HG02763 (cell line): ENCODE results near the gene CST2.
A peak's percentile ranks its signal among the peaks of the same experiment; 100 is the strongest.
"Not testable (repeated sequence)": the region's sequence is repeated elsewhere in the genome, so short reads cannot be mapped to it uniquely, and the experiment has no call there.

Experiments
- ATAC-seq: cut with Tn5 transposase; IDR thresholded peaks from one replicate; pipeline ENCODE4 v1.9.1; 2021; ENCODE audit warnings: mild to moderate bottlenecking, moderate library complexity; ENCODE audit not compliant: unreplicated experiment

CST2 gene

DNA sequence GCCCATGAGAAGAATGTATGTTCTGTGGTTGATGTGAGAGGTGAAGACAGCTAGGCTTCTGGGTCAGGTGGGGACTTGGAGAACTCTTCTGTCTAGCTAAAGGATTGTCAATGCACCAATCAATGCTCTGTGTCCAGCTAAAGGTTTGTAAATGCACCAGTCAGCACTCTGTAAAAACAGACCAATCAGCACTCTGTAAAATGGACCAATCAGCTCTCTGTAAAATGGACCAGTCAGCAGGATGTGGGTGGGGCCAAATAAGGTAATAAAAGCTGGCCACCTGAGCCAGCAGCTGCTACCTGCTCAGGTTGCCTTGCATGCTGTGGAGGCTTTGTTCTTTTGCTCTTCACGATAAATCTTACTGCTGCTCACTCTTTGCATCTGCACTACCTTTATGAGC is 15.0 kb downstream of the CST2 start:
- ATAC-seq = not testable (repeated sequence)

DNA sequence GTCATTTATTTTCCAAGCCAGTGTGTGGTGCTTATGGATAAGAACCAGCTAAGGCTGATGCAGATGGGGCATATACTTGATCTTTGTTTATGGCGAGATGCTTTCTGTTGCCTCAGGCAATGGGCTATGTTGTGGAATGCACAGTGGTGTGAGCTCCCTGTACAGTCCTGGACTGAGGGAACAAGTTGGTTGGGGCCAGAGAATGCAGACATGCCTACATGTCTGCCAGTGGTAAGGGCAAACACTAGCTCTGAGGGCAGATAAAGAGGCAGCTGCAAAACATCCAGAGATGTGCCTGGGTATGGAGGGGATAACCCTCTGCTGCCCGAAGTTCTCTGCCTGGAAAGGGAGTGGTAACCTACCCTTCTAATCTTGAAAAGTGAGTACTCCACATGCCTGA is 16.2 kb downstream of the CST2 start:
- not testable (repeated sequence) for ATAC-seq

DNA sequence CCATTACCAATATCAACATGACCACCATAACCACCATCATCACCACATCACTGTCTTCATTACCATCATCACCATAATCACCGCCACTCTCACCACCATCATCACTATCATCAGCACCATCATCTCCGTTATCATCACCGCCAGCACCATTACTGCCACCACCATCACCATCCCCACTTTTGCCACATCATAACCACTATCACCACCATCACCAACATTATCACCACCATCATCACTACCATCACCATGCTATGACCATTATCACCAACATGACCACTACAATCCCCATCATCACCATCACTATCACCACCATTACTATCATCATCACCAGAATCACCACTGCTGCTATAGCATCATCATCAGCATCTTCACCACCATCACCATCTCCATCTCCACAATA is 25.7 kb downstream of the CST2 start:
- ATAC-seq = no peak

DNA sequence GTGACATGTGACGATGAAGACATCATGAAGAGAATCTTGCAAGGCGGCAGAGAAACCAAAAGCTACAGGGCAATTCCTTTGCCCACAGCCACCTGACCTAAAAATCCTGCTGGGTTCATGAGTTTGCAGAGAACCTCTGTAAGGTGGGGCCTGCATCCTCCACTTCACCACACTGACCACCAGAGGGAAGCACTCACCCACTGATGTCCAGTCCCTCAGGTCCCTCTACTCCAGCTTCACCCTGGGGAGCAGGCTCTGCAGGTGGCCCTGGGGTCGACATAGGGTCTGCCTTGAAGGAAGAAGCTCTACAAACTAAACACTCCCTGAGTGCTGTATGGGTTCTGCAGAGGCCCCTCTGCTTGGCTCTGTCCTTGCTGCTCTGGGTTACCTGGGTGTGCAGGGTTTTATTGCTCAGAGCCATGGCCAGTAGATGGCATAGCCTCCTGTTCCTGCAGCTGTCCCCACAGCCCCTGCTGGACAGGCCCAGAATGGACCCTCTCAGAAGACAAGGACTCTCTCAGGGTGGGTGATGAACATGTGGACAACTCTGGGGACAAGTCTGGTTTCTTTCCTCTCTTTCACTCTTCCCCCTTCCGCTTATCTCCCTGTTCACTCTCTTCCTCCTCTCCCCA is 27.2 kb downstream of the CST2 start:
- peak; percentile 66 for ATAC-seq

DNA sequence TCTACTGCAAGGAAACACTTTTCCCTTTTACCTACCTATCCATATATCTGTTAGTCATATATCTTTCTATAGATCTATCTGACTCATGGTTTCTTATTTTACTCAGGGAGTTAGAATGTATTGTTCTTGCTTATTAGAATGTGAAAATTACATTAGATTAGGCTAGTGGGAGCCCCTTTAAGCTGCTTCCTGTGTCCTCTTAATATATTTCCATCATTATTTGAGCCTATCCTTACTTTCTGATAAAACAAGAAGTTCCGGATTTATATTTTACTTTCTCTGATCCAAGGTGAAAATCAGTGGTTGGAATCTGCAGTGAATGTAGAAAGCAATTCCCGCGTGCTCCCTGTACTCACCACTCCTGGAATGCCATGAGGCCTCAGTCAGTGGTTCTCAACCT is 31.0 kb downstream of the CST2 start:
- no peak for ATAC-seq

DNA sequence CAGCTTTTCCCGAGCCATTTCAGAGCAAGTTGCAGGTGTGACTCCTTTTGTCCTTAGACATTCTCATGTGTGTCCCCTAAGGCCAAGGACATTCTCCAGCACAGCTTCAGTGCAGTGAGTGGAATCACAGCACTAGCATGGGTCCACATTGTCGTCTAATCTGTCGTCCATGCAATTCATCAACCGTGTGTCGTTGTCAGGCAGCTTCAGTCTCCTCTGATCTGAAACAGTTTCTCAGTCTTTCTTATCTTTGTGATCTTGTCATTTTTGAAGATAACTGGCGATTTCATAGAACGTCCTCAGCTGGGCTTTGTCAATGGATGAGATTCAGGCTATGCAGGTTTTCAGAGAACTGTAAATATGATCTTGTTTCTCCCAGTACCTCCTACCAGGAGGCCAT is 31.7 kb downstream of the CST2 start:
- no peak for ATAC-seq

DNA sequence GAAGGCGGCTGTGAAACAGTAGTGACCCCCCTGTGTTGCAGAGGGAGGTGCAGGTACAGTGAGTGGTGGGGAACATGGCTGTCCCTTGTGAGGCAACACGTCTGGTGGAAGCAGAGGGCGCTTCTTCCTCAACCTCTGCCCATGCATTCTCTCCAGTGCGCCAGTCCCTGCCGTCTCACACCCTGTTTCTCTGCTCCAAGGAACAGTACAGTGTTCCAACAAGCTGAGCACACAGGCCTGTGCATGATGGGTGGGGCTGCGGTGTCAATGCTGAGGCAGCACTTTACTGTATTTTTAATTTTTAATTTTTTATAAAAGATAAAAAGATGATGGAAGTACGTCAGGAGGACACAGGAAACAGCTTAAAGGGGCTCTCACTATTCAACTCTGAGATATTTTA is 32.5 kb downstream of the CST2 start:
- no peak for ATAC-seq

DNA sequence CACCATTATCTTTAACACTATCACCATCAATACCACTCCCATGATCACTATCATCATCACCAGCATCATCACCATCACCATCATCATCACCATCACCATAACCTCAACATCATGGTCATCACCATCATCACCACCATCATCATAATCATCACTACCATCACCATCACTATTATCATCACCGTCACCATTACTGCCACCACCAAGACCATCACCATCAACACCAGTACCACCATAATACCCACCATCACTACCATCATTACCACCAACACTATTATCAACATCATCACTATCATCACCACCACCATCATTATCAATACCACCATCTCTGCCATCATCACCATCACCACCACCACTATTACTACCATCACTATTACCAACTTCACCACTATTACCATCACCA is 43.1 kb downstream of the CST2 start:
- ATAC-seq = no peak

DNA sequence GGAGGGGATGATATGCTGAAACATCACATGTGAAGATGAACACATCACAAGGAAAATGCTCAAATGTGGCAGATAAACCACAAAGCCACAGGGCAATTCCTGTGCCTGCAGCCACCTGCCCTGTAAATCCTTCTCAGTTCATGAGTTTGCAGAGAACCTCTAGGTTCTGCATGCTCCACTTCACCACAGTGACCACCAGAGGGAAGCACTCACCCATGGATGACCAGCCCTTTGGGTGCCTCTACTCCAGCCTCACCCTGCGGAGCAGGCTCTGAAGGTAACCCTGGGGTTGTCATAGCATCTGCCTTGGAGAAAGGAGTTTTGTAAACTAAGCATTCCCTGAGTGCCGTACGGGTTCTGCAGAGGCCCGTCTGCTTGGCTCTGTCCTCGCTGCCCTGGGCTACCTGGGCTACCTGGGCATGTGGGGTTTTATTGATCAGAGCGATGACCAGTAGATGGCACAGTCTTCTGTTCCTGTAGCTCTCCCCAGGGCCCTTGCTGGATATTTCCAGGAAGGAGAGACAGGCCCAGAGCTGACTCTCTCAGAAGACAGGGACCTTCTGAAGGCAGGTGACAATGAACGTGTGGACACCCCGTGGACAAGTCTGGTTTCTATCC is 44.1 kb downstream of the CST2 start:
- no peak for ATAC-seq

DNA sequence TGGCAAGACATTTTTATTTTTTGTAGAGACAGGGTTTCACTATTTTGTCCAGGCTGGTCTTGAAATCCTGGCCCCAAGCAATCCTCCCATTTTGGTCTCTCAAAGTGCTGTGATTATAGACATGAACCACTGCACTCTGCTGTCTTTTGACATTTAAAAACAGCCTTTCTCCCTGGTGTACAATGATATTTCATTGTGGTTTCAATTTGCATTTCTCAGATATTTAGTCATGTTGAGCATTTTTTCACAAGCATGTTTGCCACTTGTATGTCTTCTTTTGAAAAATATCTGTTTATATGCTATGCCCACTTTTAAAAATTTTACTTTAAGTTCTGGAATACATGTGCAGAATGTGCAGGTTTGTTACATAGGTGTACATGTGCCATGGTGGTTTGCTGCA is 47.9 kb downstream of the CST2 start:
- ATAC-seq = not testable (repeated sequence)

DNA sequence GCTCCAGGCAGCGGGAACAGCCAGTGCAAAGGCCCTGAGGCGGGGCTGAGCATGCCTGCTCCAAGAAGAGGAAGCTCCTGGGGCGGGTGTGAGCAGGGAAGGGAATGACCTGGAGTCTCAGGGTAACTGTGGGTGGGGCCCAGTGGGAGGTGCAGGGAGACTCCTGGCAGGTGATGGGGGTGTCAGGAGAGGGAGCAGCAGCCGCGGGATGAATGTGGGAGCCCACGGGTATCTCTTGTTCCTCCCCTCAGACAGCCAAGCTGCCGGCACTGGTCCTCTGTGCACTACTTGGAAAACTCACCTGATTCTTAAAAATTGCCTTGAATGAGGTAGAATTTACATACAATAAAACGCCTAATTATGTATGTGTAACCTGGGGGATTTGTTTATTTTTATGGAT is 49.1 kb downstream of the CST2 start:
- not testable (repeated sequence) for ATAC-seq

DNA sequence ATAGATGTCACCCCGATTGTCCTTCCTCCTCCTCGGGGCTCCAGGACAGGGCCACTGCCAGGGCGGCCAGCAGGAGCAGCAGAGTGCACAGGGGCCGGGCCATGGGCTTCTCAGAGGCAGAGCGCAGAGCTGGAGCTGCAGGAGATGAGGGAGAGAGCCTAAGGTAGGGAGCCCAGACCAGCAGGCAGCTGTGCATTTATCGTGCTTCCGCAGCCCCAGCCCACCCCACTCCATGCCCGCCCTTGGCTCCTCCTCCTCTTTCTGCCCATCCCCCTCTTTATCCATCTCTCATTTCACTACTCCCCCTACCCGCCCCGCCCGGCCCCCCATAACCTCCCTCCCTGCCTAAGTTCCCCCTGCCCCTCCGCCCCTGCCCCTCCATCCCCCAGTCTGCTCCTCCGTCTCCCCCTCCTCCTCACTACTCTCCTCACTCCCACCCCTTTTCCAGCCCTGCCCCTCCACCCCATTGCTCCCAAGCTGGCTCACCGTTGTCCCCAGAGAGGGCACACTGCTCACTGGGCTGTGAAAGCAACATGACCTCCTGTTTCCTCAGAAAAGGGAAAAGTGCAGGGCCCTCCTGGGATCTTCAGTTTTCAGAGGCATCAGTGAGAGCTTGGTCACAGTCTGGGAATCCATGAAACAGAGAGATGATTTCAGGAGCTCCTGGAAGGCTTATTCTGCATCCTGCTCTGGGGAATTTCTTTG is 50.3 kb downstream of the CST2 start:
- ATAC-seq = no peak

DNA sequence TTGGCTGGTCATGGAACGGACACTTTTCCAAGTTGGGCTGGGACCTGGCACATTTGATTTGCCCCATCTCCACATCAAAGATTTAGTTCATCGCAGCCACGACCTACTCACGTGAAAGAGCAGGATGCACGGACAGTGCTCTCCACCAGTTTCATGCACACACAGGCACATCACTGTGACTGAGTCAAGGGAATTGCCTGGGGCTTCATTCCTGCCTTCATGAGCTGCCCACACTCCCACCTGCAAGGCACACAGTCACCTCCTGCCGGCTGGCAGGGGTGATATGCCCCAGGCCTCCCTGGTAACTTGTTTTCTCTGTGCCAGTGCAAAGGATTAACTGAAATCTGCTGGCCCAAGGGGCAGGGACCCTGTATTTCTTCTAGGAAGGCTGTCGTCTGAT is 52.4 kb downstream of the CST2 start:
- ATAC-seq = no peak
